Ishikawa (cell line): Measurements from ENCODE around the gene ICA1.

ENCODE experiments used
- CEBPB ChIP-seq: IDR thresholded peaks from 2 replicates; pipeline ENCODE4 v1.6.1; 2012
- CREB1 ChIP-seq: IDR thresholded peaks from 2 replicates; pipeline ENCODE4 v1.6.1; 2012; ENCODE audit warnings: low read depth
- EGR1 ChIP-seq: IDR thresholded peaks from 2 replicates; pipeline ENCODE4 v1.6.1; 2012
- EP300 ChIP-seq: IDR thresholded peaks from 2 replicates; pipeline ENCODE4 v1.6.1; 2012; ENCODE audit warnings: borderline replicate concordance
- FOXM1 ChIP-seq: IDR thresholded peaks from 2 replicates; pipeline ENCODE4 v1.6.1; 2012; ENCODE audit warnings: low read depth, borderline replicate concordance
- NFIC ChIP-seq: IDR thresholded peaks from 2 replicates; pipeline ENCODE4 v1.6.1; 2012
- RAD21 ChIP-seq: IDR thresholded peaks from 2 replicates; pipeline ENCODE4 v1.6.1; 2012; ENCODE audit warnings: low read depth
- REST ChIP-seq: IDR thresholded peaks from 2 replicates; pipeline ENCODE4 v1.6.1; 2012; ENCODE audit warnings: low read depth, mild to moderate bottlenecking
- TAF1 ChIP-seq: IDR thresholded peaks from 2 replicates; pipeline ENCODE4 v1.6.1; 2012; ENCODE audit warnings: low read depth, mild to moderate bottlenecking
- TCF12 ChIP-seq: IDR thresholded peaks from 2 replicates; pipeline ENCODE4 v1.6.1; 2012; ENCODE audit warnings: low read depth
- TEAD4 ChIP-seq: IDR thresholded peaks from 2 replicates; pipeline ENCODE4 v1.6.1; 2012
- USF1 ChIP-seq: IDR thresholded peaks from 2 replicates; pipeline ENCODE4 v1.6.1; 2012
- YY1 ChIP-seq: IDR thresholded peaks from 2 replicates; pipeline ENCODE4 v1.6.1; 2012; ENCODE audit warnings: low read depth
- ZBTB7A ChIP-seq: IDR thresholded peaks from 2 replicates; pipeline ENCODE4 v1.6.1; 2012; ENCODE audit warnings: low read depth
- TF ChIP-seq, protein P1 (sequence below): IDR thresholded peaks from 2 replicates; pipeline ENCODE4 v1.6.1; 2012

Gene ICA1

GRCh38 chr7:8226501-8226900, 35.5 kb downstream of the ICA1 start:
- TF ChIP-seq TCF12 (no peak), ZBTB7A (no peak), YY1 (no peak), RAD21 (no peak), CEBPB (no peak), TAF1 (no peak), EP300 (no peak), NFIC (no peak), CREB1 (no peak), USF1 (no peak), REST (no peak), EGR1 (no peak), TEAD4 (no peak), FOXM1 (no peak)
- TF ChIP-seq, protein P1, sequence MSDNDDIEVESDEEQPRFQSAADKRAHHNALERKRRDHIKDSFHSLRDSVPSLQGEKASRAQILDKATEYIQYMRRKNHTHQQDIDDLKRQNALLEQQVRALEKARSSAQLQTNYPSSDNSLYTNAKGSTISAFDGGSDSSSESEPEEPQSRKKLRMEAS, result no peak

DNA sequence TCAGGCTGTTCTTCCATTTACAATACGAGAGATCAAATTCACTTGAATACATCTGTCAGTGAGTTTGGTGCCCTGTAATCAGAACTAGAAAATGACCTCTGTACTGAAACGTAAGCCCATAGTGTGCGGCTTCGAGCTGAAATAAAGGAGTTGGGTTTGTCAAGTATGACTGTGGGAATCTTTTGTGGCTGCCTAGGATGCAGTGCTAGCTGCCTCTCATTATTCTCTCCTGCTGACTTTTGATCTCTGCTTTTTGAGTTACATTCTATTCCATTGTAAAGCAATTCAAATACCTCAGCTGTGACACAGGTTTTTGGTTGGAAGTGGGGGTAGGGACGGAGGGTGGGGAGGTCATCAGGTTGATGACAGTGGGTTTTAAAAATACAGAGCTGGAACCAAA, 40.4 kb downstream of the ICA1 start:
- no peak for TF ChIP-seq TEAD4
- TF ChIP-seq TAF1, result no peak
- no peak for TF ChIP-seq USF1
- no peak for TF ChIP-seq FOXM1

GRCh38 chr7:8221101-8221495, 40.9 kb downstream of the ICA1 start:
- TF ChIP-seq FOXM1, result no peak
- no peak for TF ChIP-seq REST
- TF ChIP-seq EP300, result no peak
- no peak for TF ChIP-seq YY1
- no peak for TF ChIP-seq RAD21
- TF ChIP-seq, protein P1, result no peak
- no peak for TF ChIP-seq TEAD4
- no peak for TF ChIP-seq ZBTB7A
- no peak for TF ChIP-seq TCF12
- no peak for TF ChIP-seq CEBPB
- TF ChIP-seq NFIC, result no peak
- no peak for TF ChIP-seq TAF1
- no peak for TF ChIP-seq USF1
- TF ChIP-seq EGR1, result no peak
- no peak for TF ChIP-seq CREB1

DNA sequence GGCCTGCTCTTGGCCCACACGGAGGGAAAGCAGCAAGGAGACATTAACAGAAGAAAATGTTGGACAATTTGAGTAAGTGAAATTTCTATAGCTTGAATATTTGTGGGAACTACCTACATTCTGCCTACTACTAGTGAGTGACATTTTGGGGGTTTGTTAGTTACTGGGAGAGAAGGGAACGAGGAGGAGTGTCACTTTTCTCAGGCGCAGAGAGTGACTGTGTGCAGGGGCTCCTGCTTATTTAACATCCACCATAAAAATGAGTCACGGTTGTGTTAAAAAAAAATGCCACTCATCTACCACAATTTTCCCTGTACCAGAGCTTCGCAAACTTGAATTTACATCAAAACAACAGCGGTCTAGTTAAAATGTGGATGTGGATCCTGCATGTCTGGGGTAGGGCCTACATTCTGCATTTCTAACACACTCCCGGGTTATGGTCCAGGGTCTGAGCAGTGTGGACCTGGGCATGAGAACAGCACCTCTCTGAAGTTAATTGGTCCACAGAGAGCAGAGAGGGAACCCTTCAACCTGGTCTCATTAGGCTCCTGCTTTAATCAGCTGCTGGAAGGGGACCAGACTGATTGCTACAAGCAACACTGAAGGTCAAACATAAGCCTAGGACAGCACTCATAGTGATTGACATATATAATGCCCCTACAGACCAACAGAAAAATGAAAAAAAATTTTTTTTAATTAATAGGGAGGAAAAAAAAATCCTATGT, 41.4 kb downstream of the ICA1 start:
- TF ChIP-seq TAF1 (no peak), FOXM1 (no peak), RAD21 (no peak), CREB1 (no peak), EGR1 (no peak), CEBPB (no peak), REST (no peak), TCF12 (no peak), ZBTB7A (no peak), EP300 (no peak), USF1 (no peak), TEAD4 (no peak)
- TF ChIP-seq, protein P1, result no peak
